ENCODE measurements around the gene PPM1A. TPM values are rescaled to one million over a fixed set of nuclear protein-coding genes. Genes with fewer than 3 reads are reported as not detected.

PPM1A gene
- total RNA-seq, 2 experiments from 2014 or later, result 35.3 to 36.1 TPM

GRCh38 chr14:60276347-60276746 is 27.3 kb downstream of the PPM1A start:
- no peaks in the 10 kb centered on the region for H3K9me3 Mint-ChIP-seq
- H3K4me3 Mint-ChIP-seq, result no peak overlapping the region
- H3K27ac Mint-ChIP-seq, result no peak overlapping the region
- peaks cover 3% of the 10 kb centered on the region for H3K36me3 Mint-ChIP-seq (ENCODE audit: low read depth)
- H3K27me3 Mint-ChIP-seq (ENCODE audit: low read depth), result no peaks in the 10 kb centered on the region
- intact Hi-C loops (cut with micrococcal nuclease), result no loop called here
- no peak for DNase-seq
- CTCF ChIA-PET, result interaction anchor here (0.7 to 2.1 kb wide), 2 partner anchors 10 to 506 kb away, joined by 4 read pairs; no protein-coding TSS in a partner anchor
- H3K4me1 Mint-ChIP-seq (ENCODE audit: low read depth), result peaks cover 51% of the 10 kb centered on the region

- Mint-ChIP-seq H3K4me3 (no peak overlapping the region), H3K9me3 (no peaks in the 10 kb centered on the region), H3K4me1 (ENCODE audit: low read depth) (peaks cover 43% of the 10 kb centered on the region), H3K27me3 (ENCODE audit: low read depth) (no peaks in the 10 kb centered on the region), H3K27ac (no peak overlapping the region), H3K36me3 (ENCODE audit: low read depth) (peaks cover 8% of the 10 kb centered on the region)
- DNase-seq, result no peak
- intact Hi-C loops (cut with micrococcal nuclease), result no loop called here
- CTCF ChIA-PET, result no interaction called here
Observed at GRCh38 chr14:60277605-60278190, 28.7 kb downstream of the PPM1A start.

- H3K4me1 Mint-ChIP-seq (ENCODE audit: low read depth), result peaks cover 43% of the 10 kb centered on the region
- no peaks in the 10 kb centered on the region for H3K27me3 Mint-ChIP-seq (ENCODE audit: low read depth)
- no peak for DNase-seq
- H3K4me3 Mint-ChIP-seq, result no peak overlapping the region
- intact Hi-C loops (cut with micrococcal nuclease), result no loop called here
- CTCF ChIA-PET, result no interaction called here
- H3K27ac Mint-ChIP-seq, result no peak overlapping the region
- H3K36me3 Mint-ChIP-seq (ENCODE audit: low read depth), result peaks cover 14% of the 10 kb centered on the region
- H3K9me3 Mint-ChIP-seq, result no peaks in the 10 kb centered on the region
Observed at GRCh38 chr14:60278350-60278749, 29.3 kb downstream of the PPM1A start.

GRCh38 chr14:60287452-60287851 is 38.4 kb downstream of the PPM1A start:
- no peak overlapping the region for H3K27ac Mint-ChIP-seq
- no peaks in the 10 kb centered on the region for H3K9me3 Mint-ChIP-seq
- H3K27me3 Mint-ChIP-seq (ENCODE audit: low read depth), result no peaks in the 10 kb centered on the region
- DNase-seq, result no peak
- peaks cover 12% of the 10 kb centered on the region for H3K4me1 Mint-ChIP-seq (ENCODE audit: low read depth)
- CTCF ChIA-PET, result no interaction called here
- H3K36me3 Mint-ChIP-seq (ENCODE audit: low read depth), result peaks cover 28% of the 10 kb centered on the region
- H3K4me3 Mint-ChIP-seq, result no peak overlapping the region
- intact Hi-C loops (cut with micrococcal nuclease), result no loop called here

- H3K27me3 Mint-ChIP-seq (ENCODE audit: low read depth), result no peaks in the 10 kb centered on the region
- no peak for DNase-seq
- H3K4me1 Mint-ChIP-seq (ENCODE audit: low read depth), result peaks cover 4% of the 10 kb centered on the region
- no peaks in the 10 kb centered on the region for H3K9me3 Mint-ChIP-seq
- no peak overlapping the region for H3K27ac Mint-ChIP-seq
- CTCF ChIA-PET, result no interaction called here
- no peak overlapping the region for H3K4me3 Mint-ChIP-seq
- intact Hi-C loops (cut with micrococcal nuclease), result no loop called here
- H3K36me3 Mint-ChIP-seq (ENCODE audit: low read depth), result peaks cover 23% of the 10 kb centered on the region
Observed at GRCh38 chr14:60288279-60288678, 39.3 kb downstream of the PPM1A start.

- Mint-ChIP-seq H3K36me3 (ENCODE audit: low read depth) (peaks cover 12% of the 10 kb centered on the region), H3K9me3 (no peaks in the 10 kb centered on the region), H3K4me1 (ENCODE audit: low read depth) (no peaks in the 10 kb centered on the region), H3K27me3 (ENCODE audit: low read depth) (no peaks in the 10 kb centered on the region), H3K4me3 (no peak overlapping the region), H3K27ac (no peak overlapping the region)
- intact Hi-C loops (cut with micrococcal nuclease), result no loop called here
- CTCF ChIA-PET, result no interaction called here
- DNase-seq, result no peak
Observed at GRCh38 chr14:60294411-60295069, 45.5 kb downstream of the PPM1A start.

GRCh38 chr14:60300019-60300418 is 51.0 kb downstream of the PPM1A start:
- intact Hi-C loops (cut with micrococcal nuclease), result no loop called here
- Mint-ChIP-seq H3K4me1 (ENCODE audit: low read depth) (no peaks in the 10 kb centered on the region), H3K4me3 (no peak overlapping the region), H3K9me3 (no peaks in the 10 kb centered on the region), H3K27ac (no peak overlapping the region), H3K27me3 (ENCODE audit: low read depth) (no peaks in the 10 kb centered on the region), H3K36me3 (ENCODE audit: low read depth) (no peaks in the 10 kb centered on the region)
- CTCF ChIA-PET, result interaction anchor here (1.2 to 1.8 kb wide), 3 partner anchors 10 to 27 kb away, joined by 3 to 5 read pairs (median 4); no protein-coding TSS in a partner anchor
- no peak for DNase-seq

- H3K36me3 Mint-ChIP-seq (ENCODE audit: low read depth), result no peaks in the 10 kb centered on the region
Observed at GRCh38 chr14:60301685-60302084, 52.7 kb downstream of the PPM1A start.

GRCh38 chr14:60302663-60303062 is 53.6 kb downstream of the PPM1A start:
- no peaks in the 10 kb centered on the region for H3K27me3 Mint-ChIP-seq (ENCODE audit: low read depth)
- intact Hi-C loops (cut with micrococcal nuclease), result no loop called here
- no peak for DNase-seq
- H3K4me1 Mint-ChIP-seq (ENCODE audit: low read depth), result no peaks in the 10 kb centered on the region
- CTCF ChIA-PET, result interaction anchor here (0.6 kb wide), 1 partner anchor 83 kb away, joined by 3 read pairs; no protein-coding TSS in a partner anchor
- H3K4me3 Mint-ChIP-seq, result no peak overlapping the region
- peaks cover 8% of the 10 kb centered on the region for H3K9me3 Mint-ChIP-seq
- no peak overlapping the region for H3K27ac Mint-ChIP-seq
- H3K36me3 Mint-ChIP-seq (ENCODE audit: low read depth), result no peaks in the 10 kb centered on the region

More at GRCh38 chr14:60301685-60302084, 52.7 kb downstream of the PPM1A start:
- DNase-seq, result no peak
- Mint-ChIP-seq H3K4me3 (no peak overlapping the region), H3K27ac (no peak overlapping the region), H3K4me1 (ENCODE audit: low read depth) (no peaks in the 10 kb centered on the region), H3K27me3 (ENCODE audit: low read depth) (no peaks in the 10 kb centered on the region), H3K9me3 (peaks cover 8% of the 10 kb centered on the region)
- intact Hi-C loops (cut with micrococcal nuclease), result no loop called here
- CTCF ChIA-PET, result interaction anchor here (0.5 to 1.8 kb wide), 2 partner anchors 25 to 263 kb away, joined by 3 to 4 read pairs; no protein-coding TSS in a partner anchor

GRCh38 chr14:60303745-60304144 is 54.7 kb downstream of the PPM1A start:
- CTCF ChIA-PET, result interaction anchor here (0.6 kb wide), 1 partner anchor 1627 kb away, joined by 3 read pairs; no protein-coding TSS in a partner anchor
- H3K36me3 Mint-ChIP-seq (ENCODE audit: low read depth), result no peaks in the 10 kb centered on the region
- no peaks in the 10 kb centered on the region for H3K4me1 Mint-ChIP-seq (ENCODE audit: low read depth)

GRCh38 chr14:60304509-60304908 is 55.5 kb downstream of the PPM1A start:
- Mint-ChIP-seq H3K27me3 (ENCODE audit: low read depth) (no peaks in the 10 kb centered on the region), H3K9me3 (peaks cover 8% of the 10 kb centered on the region), H3K4me3 (no peak overlapping the region), H3K36me3 (ENCODE audit: low read depth) (no peaks in the 10 kb centered on the region), H3K27ac (no peak overlapping the region), H3K4me1 (ENCODE audit: low read depth) (no peaks in the 10 kb centered on the region)
- no peak for DNase-seq
- CTCF ChIA-PET, result no interaction called here
- intact Hi-C loops (cut with micrococcal nuclease), result no loop called here

More at GRCh38 chr14:60303745-60304144, 54.7 kb downstream of the PPM1A start:
- no peak for DNase-seq
- intact Hi-C loops (cut with micrococcal nuclease), result no loop called here
- H3K4me3 Mint-ChIP-seq, result no peak overlapping the region
- no peaks in the 10 kb centered on the region for H3K27me3 Mint-ChIP-seq (ENCODE audit: low read depth)
- no peak overlapping the region for H3K27ac Mint-ChIP-seq
- peaks cover 8% of the 10 kb centered on the region for H3K9me3 Mint-ChIP-seq

- peaks cover 10% of the 10 kb centered on the region for H3K27me3 Mint-ChIP-seq (ENCODE audit: low read depth)
- no peaks in the 10 kb centered on the region for H3K4me1 Mint-ChIP-seq (ENCODE audit: low read depth)
- no peak overlapping the region for H3K27ac Mint-ChIP-seq
- CTCF ChIA-PET, result interaction anchor here (0.7 to 1.3 kb wide), 3 partner anchors 10 to 77 kb away, joined by 3 to 5 read pairs (median 3); no protein-coding TSS in a partner anchor
- H3K36me3 Mint-ChIP-seq (ENCODE audit: low read depth), result no peaks in the 10 kb centered on the region
- H3K4me3 Mint-ChIP-seq, result no peak overlapping the region
- intact Hi-C loops (cut with micrococcal nuclease), result no loop called here
- no peak for DNase-seq
- peaks cover 8% of the 10 kb centered on the region for H3K9me3 Mint-ChIP-seq
Observed at GRCh38 chr14:60309867-60310552, 61.0 kb downstream of the PPM1A start.
